Urothelium cell line (cell line): ENCODE measurements around the gene MAGI1.

Source experiments
- DNase-seq: peaks from one replicate; pipeline ENCODE4 v3.0.0; 2011; ENCODE audit warnings: low spot score, mixed read lengths
- FAIRE-seq: peaks from 2 replicates; lab custom pipeline; 2011; peaks lifted over from hg19 to GRCh38; lab: Jason Lieb, UNC

The MAGI1 gene

DNA sequence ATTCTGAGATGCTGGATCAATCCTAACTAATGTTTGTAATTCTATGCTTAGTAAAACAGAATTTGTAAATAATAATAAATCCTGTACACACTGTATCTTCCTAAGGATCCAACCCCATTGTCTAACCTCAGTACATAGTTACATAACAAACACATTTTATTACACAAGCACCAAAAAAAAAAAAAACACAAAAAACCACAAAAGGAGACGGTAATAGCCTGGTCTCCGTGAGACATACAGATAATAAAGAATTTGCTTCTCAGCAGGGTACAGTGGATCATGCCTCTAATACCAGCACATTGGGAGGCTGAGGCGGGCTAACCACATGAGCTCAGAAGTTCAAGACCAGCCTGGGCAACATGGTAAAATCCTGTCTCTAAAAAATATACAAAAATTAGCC is 558.7 kb downstream of the MAGI1 start:
- DNase-seq (no peak), FAIRE-seq (no peak)

DNA sequence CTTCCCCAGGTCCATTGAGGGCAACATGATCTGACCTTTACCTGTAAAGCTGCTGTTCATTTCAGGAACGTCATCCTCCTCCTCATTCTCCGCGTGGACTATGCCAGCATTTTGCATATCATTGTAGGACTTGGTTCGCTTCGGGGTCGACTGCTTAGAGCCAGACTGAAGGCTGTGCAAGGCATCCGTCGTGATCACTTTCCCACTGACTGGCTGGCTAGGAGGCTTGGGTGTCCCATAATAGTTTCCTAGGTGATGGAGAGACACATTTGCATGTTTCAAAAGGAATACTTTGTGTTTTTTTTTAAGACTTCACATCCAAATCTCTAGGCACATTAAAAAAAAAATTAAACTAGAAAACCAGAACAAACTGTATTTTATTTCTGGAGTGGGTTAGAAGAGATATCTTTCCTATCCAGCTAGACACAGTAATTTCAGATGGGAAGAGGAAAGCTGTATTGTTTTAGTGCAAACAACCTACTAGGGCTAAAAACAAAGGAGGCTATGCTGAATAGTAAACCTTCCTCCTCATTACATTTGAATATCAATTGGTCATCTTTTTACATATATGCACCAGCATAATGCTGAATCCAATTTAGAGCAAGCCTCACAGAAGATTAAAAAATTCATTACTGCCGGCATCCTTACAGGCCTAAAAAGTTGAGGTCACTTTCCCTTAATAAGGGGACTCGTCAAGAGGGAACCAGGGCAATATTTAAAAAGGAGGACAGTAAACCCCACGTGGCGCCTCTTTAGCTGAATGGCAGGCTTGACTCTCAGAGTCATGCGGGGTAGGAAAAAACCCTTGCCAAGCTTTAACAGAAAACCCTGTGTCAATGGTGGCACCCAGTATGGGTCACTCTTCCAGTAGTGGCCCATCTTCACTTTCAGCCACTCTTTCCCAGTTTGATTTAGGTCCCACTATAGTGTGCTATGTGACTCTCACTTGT is 559.9 kb downstream of the MAGI1 start:
- DNase-seq, result no peak
- no peak for FAIRE-seq

DNA sequence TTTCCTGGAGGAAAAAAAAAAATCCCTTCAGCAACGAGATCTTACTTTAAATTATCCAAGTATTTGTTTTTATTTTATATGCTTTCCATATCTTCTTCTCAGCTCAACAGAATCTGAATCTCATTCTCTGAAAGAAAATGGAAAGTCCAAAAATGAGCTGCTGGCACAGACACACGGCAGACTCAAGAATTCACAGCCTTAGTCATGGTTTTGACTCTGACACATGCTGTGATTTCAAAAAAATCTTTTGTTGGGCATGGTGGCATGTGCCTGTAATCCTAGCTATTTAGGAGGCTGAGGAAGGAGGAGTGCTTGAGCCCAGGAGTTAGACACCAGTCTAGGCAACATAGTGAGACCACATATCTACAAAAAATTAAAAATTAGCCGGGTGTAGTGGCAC is 565.0 kb downstream of the MAGI1 start:
- DNase-seq (no peak), FAIRE-seq (no peak)

DNA sequence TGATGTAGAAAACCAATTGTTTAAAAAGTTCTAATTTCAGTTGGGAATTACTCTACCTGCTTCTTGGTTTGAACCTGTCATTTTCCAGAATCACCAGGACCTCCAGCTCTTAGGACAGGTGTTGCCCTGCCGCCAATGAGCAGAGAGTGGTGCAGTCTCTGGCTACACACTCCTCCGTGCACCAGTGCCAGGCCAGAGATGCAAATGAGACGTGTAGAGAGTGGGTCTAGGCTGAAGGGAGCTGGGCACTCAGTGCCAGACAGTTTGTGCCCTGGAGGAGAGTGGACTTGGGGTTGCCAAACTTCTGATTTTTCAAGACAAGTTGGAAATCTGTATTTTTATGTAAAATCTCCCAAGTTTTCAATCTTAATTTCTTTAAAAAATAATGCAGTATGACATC is 566.2 kb downstream of the MAGI1 start:
- FAIRE-seq, result no peak
- no peak for DNase-seq

DNA sequence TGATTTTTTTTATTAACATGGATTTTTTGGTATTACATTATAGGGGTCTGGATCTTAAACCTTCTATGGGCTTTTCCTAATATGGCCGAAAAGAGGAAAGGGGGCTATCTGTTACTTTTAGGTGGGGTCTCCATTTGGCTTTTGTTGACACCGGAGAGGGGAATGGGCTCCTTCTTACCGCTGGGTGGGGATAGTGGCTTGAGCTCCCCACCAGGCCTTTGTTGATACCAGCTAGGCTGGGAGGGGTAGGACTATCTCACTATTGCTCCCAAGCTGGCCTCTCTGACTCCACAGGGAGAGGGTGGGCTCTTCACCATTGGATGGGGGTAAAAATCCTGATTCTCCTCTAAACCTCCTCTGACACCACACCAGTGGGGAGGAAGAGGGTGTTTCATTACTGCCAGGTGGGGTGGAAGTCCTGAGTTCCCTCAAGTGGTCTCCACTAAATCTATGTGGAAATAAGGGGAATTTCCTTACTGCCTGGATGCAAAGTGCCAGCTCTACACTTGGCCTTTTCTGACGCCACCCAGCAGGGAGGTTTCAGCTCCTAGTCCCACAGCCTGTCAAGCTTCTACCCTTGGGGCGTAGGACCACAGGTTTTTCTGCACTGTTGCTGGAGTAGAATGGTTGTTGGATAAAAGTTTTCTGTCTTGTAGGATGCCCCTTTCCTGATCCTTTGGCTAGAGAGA is 572.3 kb downstream of the MAGI1 start:
- DNase-seq, result no peak
- FAIRE-seq, result no peak

DNA sequence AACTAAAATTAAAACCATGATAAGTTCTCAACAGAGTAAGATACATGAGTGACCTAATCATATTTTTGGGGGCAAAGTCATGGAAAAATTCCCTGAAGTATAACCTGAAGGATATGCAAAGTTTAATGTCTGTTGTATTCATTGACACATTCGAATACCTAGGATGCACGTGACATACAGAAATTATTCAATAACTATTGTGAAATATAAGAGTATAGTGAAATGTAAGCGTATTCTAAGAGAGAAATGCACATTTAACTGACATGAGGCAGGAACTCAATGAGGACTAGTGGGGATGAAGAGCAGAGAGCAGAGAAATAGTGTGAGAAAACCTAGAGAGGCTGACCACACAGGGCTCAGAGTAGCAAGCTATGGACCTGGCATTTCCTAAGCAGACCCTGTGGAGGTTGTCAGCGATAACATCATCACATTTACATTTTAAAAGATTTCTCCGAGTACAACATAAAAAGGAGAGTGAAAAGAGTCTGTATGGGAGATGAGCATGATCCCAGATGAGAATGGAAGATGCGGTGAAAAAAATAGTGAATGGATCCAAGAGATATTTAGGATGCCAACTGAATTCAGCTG is 588.8 kb downstream of the MAGI1 start:
- DNase-seq, result no peak
- no peak for FAIRE-seq

DNA sequence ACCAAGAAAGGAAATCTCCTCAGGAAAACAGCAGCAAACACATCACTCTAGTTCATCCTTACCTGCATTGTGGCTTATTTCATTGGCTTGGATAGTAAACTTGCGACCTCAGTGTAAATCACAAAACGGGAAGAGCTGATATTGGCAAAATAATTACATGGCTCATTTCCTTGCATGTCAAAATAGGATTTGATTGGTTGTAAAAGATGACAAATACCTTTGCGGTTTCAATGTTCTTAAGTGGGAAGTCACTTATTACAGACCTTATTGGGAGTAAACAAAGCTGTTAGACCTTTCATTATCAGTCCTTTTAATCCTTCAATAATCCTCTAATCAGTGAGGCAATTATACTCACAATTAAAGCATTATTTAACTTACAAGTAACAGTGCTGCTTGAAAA is 590.6 kb downstream of the MAGI1 start:
- no peak for FAIRE-seq

DNA sequence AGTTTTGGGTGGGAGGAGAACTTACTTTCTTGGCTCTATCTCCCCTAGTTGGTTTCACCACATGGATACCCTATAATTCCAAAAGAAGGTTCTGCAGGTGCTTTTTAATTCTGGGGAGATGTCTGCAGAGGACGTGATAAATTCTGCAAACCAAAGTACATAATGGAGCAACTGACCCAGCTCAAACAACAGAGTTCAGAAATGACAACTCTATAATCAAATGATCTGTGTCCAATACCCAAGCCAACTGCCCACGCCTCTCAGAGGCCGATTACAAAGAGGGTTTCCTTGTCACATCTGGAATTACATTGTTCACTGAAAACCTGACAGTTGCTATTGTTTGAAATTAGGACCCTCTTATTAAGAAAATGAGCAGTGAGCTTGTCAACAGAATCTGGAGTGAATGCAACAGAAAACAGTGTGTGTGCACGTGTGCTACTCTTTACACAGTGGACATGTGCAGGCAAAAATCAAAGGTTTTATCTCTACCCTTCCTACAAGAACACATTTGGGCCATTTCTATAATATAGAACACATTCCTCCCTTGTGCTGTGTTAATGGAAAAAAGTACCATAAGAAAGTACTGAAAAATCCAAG is 593.0 kb downstream of the MAGI1 start:
- FAIRE-seq (no peak), DNase-seq (no peak)

More for the DNA sequence above, 590.6 kb downstream of the MAGI1 start:
- DNase-seq, result no peak

DNA sequence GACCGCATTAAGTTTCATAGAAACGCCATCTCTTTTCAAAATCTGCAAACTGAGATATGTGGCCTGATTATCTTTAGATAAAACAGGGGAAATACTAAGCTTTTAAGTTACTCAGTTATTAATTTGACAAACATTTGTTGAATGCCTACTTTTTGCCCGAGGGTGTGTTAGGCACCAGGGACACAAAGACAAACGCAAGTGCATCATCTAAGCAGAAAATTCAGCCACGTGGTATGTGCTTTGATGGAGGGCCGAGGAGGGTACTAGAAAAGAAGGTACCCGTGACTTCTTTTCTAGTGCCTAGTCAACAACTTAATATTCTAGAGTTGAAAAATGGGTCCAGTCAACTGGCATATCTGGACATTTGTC is 594.3 kb downstream of the MAGI1 start:
- FAIRE-seq, result no peak

DNA sequence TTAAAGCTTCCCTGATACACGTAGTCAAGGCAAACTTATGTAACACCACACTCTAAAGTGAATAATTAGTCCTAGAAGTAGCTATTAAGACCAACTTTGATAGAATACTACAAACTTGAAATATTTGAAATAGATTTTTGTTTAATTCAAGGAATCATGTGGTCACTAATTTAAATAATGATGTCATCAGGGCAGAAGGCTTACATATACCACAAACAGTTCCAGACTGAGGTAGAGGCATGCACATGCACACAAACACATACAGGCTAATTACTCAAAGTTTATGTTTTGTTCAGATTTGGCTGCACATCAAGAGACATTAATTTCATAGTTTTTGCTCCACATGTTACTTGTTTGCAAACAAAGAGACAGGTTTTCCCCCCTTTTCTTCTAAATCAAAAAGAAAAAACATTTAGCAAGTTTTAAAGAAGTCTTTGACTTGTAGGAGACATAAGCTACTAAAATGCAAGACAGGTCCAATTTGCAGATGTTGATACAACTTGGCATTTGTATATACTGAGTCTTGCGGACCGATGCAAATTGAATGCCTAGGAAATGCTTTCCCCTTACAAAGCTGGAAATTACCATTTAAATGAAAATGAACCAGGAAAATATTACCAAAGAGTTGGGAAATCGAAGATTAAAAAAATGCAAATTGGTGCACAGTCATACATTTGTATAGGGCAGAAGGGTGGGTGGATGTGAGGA is 594.8 kb downstream of the MAGI1 start:
- FAIRE-seq (no peak), DNase-seq (no peak)

More for the DNA sequence above, 594.3 kb downstream of the MAGI1 start:
- no peak for DNase-seq

DNA sequence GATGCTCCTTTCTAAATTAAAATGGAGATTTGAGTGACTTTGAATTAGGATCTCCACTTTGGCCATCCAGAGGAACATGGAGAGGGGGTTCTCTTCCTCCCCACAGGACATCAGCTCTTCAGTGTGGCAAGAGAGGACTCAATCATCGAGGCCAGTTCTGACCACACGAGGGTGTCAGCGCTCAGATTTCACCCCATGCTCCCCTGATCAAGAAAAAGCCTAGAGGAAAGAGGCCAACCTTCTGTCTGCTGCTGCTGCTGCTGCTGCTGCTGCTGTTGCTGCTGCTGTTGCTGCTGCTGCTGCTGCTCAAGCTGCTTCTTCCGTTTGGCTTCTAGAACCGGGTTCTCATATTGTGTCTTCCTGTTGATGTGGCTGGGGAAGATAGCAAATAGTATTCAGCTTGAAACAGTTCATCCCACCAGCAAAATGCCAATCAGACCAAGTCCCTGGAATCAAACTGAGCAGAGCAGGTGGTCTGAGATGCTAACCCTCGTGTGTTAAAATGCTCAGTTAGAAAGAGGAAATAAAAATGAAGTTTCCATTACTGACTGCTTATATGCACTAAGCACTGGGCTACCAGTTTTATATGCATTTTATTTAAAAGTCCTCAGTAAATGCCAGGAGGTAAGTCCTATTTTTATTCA is 599.0 kb downstream of the MAGI1 start:
- FAIRE-seq (no peak), DNase-seq (peak; percentile 39)

DNA sequence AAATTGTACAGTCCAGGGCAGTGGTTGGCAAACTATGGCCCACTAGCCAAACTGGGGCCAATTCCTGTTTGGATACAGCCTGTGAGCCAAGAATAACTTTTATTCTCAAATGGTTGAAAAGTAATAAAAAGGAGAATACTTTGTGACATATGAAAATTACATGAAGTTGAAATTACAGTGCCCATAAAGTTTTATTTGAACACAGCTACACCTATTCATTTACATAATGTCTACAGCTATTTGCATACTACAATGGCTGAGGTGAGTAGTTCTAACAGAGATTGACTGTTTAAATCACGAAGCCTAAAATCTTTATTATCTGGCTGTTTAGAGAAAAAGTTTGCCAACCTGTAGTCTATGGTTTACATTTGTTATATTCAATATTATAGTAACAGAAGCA is 600.1 kb downstream of the MAGI1 start:
- no peak for DNase-seq
- no peak for FAIRE-seq

DNA sequence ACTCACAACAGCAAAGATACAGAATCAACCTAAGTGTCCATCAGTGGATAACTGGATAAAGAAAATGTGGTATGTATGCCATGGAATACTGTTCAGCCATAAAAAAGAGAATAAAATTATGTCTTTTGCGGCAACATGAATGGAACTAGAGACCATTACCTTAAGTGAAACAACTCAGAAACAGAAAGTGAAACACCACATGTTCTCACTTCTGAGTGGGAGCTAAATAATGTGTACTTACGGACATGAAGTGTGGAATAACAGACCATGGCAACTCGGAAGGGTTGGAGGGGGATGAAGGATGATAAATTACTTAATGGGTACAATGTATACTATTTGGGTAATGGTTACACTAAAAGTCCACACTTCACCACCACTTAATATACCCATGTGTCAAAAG is 600.6 kb downstream of the MAGI1 start:
- FAIRE-seq, result no peak
- DNase-seq, result no peak

DNA sequence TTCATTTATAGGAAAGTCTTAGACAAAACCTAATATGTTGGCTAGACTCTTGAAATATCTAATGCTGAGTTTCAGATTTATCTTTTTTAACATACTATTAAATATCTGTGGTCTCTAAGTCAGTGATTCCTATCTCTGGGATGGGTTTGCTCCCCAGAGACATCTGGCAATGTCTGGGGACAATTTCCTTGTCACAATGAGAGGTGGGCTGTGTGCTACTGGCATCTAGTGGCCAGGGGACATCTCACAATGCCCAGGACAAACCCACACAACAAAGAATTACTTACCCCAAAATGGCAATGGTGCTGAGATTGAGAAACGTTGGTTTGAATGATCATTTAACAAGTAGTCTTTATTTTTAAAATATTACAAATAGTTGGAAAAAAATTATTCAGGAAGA is 602.1 kb downstream of the MAGI1 start:
- FAIRE-seq (no peak), DNase-seq (peak; percentile 12)

DNA sequence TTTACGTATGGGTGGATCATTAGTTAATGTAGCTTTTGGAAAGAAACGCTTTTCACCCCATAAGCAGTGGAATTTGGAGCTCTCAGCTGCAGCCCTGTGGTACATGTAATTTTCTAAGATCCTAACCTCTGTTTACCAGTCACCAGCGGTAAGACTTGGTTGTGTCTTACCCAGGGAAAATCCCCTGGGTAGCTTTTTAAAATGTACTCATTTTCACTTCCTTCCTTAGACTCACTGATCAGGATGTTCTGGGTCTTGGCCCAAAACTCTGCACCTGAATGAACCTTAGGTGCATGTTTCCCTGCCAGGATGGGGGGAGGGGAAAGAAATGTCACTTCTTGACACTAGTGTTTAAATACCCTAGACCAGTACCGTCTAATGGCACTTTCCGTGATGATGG is 605.2 kb downstream of the MAGI1 start:
- FAIRE-seq, result no peak
- no peak for DNase-seq

DNA sequence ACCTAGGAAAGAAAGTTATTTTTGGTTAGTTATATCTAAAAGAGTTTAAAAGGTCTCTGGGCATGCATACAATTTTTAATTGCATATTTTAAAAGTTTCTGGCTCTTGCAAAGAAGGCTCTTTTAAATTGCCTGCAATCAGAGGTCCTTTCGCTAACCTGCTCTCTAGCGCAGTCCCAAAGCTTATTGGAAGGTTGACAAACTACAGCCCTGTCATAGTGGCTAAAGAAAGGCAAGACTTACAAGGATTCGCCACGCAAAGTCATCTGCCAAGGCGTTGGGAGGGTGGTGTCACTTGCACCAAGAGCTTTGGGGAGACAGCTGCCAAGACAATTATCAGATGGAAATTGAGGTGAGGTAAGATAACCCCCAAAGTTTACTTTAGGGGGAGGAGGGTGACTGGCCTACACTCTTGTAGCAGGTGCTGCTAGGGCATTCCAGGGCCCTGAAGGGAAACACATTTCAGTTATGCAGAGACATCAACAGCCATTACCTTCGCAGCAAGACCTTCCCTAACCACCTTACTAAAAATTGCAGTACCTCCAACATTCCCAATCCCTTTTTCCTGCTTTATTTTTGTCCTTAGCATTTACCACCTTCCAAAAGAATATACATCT is 606.2 kb downstream of the MAGI1 start:
- DNase-seq, result no peak
- FAIRE-seq, result no peak

DNA sequence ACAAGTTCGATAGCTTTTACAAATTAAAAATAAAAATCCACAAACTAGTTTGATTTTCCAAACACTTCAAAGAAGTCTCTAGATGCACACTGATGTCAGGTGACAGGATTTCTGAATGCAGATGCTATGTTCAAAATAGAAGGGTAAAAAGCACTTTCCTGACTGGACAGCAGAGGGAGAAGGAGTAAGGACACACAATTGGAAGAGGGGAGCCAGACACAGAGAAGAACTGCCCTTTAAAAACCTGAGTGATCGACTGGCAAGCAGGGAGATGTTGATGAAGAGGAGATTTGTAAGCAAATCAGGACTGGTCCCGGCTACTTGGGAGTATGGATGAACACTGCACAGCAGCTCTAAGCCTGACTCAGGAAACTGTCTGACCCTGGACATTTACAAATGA is 612.8 kb downstream of the MAGI1 start:
- no peak for FAIRE-seq
- DNase-seq, result no peak

DNA sequence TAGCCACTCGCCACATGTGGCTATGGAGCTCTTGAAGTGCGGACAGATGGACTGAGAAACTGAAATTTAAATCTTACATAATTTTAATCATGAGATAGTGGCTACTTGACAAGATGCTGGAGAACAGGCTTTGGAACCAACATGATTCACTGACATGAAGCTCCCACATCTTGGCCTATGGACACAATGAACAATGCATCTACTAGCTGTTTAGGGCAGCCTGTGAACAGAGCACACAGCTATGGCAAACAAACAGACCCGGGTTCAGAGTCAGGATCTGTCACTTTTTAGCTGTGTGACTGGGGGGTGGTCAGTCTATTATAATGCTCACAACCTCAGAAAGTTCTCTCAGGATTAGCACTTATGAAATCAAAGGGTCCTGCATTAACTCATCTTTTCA is 616.6 kb downstream of the MAGI1 start:
- FAIRE-seq, result no peak
- DNase-seq, result no peak

DNA sequence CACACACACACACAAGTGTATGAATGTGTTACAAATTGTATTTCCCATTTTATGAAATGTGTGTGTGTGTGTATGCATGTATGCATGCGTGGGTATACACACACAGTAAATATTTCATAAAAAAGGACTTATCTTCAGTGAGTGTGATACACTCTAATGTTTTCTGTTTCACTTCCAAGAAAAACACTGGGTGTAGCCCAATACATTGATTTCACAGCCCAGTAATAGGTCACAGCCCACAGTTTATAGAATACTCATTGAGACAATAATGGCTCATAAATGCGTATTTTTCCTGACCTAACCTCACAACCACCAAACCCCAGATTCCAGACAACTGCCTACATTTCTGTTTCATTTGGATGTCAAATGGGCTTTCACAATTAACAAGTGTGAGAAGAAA is 619.5 kb downstream of the MAGI1 start:
- FAIRE-seq (no peak), DNase-seq (no peak)

DNA sequence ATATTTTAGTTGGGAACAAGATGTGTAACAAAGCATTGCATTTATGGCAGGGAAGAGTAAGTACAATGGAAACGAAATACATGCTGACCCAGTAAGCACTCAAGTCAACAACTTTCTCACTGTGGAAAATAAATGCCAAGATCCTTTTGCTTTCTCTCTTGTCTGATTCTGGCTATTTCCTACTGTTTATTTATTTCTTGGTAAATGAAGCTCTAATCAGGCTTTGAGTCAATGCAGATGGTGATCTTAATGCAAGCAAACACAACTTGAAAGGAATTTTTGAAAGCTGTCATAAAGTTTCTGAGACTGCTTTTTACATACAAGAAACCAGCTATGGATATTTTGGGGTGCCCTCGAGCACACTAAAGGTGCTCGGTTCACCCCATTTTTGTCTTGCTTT is 624.8 kb downstream of the MAGI1 start:
- no peak for FAIRE-seq
- no peak for DNase-seq
